ENCODE results near the gene DLGAP3. TPM values are rescaled to one million over a fixed set of nuclear protein-coding genes. Genes with fewer than 3 reads are reported as not detected.
A peak's percentile ranks its signal among the peaks of the same experiment; 100 is the strongest.
"Not testable (repeated sequence)": the region's sequence is repeated elsewhere in the genome, so short reads cannot be mapped to it uniquely, and the experiment has no call there.

DLGAP3 gene
- total RNA-seq, 1 donor from 2014 or later = 0.18 TPM

DNA sequence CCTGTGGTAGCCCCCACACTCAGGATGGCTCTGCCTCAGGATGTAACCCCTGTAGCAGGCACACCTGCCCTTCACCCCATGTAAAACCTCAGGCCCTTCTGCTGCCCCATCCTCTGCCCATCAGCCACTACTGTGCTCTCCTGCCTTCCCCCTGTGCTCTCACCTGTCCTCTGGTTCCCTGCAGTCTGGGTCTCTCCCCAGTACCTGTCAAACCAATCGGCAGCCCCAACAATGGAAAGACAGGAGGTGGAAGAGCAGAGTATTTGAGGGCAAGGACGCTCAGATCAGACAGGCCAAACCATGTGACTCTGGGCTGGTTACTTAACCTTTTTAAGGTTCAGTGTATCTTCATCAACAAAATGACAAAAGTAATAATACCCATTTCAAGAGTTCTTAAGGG lies 100.8 kb downstream of the DLGAP3 start:
- H3K27ac ChIP-seq = no peak overlapping the region
- no peaks in the 10 kb centered on the region for H3K36me3 ChIP-seq
- no peak overlapping the region for H3K4me3 ChIP-seq
- ATAC-seq (no peak), DNase-seq (no peak)
- H3K27me3 ChIP-seq (ENCODE audit: low read depth) = no peaks in the 10 kb centered on the region
- H3K4me1 ChIP-seq = peaks cover 16% of the 10 kb centered on the region
- intact Hi-C loops (cut with DNase I) = no loop called here
- H3K9me3 ChIP-seq = no peaks in the 10 kb centered on the region
- TF ChIP-seq, protein P1, sequence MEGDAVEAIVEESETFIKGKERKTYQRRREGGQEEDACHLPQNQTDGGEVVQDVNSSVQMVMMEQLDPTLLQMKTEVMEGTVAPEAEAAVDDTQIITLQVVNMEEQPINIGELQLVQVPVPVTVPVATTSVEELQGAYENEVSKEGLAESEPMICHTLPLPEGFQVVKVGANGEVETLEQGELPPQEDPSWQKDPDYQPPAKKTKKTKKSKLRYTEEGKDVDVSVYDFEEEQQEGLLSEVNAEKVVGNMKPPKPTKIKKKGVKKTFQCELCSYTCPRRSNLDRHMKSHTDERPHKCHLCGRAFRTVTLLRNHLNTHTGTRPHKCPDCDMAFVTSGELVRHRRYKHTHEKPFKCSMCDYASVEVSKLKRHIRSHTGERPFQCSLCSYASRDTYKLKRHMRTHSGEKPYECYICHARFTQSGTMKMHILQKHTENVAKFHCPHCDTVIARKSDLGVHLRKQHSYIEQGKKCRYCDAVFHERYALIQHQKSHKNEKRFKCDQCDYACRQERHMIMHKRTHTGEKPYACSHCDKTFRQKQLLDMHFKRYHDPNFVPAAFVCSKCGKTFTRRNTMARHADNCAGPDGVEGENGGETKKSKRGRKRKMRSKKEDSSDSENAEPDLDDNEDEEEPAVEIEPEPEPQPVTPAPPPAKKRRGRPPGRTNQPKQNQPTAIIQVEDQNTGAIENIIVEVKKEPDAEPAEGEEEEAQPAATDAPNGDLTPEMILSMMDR (IDR thresholded peaks at IDR 0.05) = no peak

DNA sequence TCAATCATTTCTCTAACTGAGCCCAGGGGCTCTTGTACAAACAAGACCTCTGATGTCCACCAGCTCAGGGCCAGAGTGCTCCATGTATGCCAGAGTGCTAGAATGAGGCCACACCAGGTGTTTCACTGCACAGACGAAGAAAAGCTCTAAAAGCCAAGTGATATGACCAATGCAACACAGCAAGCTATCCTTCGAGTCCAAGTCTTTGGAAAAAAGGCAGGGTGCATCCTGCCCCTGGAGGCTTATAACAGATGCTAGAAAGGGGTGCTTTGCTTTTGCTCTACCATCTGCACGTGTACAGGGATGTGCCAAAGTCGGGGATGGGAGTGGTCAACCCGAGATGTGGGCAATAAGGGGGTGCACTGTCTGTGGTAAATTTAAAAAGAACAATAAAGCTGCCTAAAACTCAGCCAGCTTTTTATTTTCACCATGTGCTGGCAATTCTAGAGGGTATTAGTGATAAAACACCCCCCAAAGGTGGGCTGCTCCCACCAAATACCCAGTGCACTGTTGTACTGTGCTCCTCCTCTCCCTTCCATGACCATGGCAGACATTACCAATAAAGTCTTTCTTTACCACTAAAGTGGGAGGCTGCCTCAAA lies 102.0 kb downstream of the DLGAP3 start:
- Histone ChIP-seq H3K27ac (no peak overlapping the region), H3K4me3 (no peak overlapping the region), H3K9me3 (no peaks in the 10 kb centered on the region), H3K36me3 (no peaks in the 10 kb centered on the region), H3K27me3 (ENCODE audit: low read depth) (no peaks in the 10 kb centered on the region), H3K4me1 (peaks cover 16% of the 10 kb centered on the region)
- intact Hi-C loops (cut with DNase I) = no loop called here
- TF ChIP-seq, protein P1 (IDR thresholded peaks at IDR 0.05) = no peak
- ATAC-seq = no peak
- DNase-seq = no peak

DNA sequence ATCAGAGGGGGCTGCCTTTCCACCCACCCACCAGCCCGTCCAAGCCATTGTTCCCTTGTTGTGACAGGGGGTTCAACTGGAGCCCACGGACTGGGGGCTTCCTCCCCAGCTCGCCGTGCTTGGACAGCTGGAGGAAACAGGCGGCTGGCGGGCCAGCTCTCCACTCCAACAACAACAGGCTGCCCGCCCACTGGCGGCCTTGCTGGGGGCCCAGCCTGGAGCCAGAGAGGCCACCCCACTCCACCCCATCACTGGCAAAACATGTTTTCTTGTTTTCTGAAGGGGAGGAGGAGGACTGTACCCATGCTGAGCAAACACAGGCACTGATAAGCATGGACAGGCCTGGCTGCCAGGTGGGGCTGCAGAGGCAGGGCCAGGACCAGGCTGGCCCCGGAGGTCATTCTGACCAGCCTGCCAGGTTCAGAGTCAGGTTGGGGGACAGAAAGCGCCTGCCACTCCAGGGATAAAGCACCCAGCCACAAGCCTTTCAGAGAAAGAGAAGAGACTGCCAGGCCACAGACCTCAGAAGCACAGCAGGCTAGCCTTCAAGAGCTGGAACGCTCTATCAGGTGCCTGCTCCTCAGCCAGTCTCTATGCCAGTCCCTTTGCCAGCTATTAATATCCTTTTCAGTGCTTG lies 103.9 kb downstream of the DLGAP3 start:
- ATAC-seq (peak; percentile 88 to 91), DNase-seq (peak; percentile 70)
- H3K9me3 ChIP-seq = no peaks in the 10 kb centered on the region
- TF ChIP-seq, protein P1 (IDR thresholded peaks at IDR 0.05) = no peak
- H3K4me1 ChIP-seq = peaks cover 16% of the 10 kb centered on the region
- no peak overlapping the region for H3K4me3 ChIP-seq
- intact Hi-C loops (cut with DNase I) = no loop called here
- no peaks in the 10 kb centered on the region for H3K27me3 ChIP-seq (ENCODE audit: low read depth)
- no peaks in the 10 kb centered on the region for H3K36me3 ChIP-seq
- H3K27ac ChIP-seq = peak overlapping the region; percentile 46

DNA sequence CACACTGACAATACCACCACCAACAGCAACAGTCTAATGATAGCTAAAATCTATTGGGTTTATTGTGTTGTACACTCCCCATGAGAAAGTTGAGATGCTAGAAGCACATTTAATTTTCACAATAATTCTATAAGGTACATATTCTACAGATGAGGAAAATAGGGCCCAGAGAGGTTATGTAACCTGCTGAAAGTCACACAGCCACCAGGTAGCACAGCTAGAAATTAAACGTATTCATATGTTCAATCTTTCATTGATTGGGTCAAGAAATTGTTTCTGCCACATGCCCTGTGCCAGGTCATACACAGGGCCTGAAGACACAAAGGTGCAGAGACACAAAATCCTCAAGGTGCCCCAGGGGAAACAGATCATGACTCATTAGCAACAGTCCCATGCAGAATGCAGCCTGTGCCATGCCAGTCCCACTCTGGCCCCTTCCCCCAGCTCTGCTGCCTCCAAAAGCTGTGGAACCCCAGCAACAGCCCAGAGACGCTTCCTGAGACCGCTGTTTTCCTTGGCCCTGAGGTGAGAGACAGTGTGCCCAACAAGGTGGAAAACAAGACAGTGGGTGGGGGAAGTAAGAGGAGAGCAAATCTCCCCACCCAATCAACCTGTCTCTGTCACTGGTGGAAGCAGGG lies 104.5 kb downstream of the DLGAP3 start:
- TF ChIP-seq, protein P1 (IDR thresholded peaks at IDR 0.05) = no peak
- intact Hi-C loops (cut with DNase I) = no loop called here
- Histone ChIP-seq H3K4me3 (no peak overlapping the region), H3K9me3 (no peaks in the 10 kb centered on the region), H3K27me3 (ENCODE audit: low read depth) (no peaks in the 10 kb centered on the region), H3K4me1 (peaks cover 16% of the 10 kb centered on the region), H3K27ac (peak overlapping the region; percentile 46), H3K36me3 (no peaks in the 10 kb centered on the region)
- ATAC-seq = peak; percentile 6 to 11
- DNase-seq = no peak

DNA sequence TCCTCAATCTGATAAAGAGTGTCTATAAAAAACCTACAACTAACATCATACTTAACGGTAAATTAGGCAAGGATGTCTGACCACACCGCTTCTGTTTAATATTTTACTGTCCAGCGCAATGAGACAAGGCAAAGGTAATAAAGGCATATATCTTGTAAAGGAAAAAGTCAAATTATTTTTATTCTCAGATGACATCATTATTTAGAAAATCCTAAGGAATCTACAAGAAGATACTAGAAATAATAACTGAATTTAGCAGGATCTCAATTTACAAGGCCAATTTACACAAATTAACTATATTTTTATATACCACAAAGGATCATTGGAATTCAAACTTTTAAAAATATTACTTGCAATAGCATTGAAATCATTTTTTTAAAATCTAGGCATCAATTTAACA lies 107.2 kb downstream of the DLGAP3 start:
- Histone ChIP-seq H3K36me3 (no peaks in the 10 kb centered on the region), H3K27ac (no peak overlapping the region), H3K9me3 (no peaks in the 10 kb centered on the region), H3K27me3 (ENCODE audit: low read depth) (no peaks in the 10 kb centered on the region), H3K4me3 (no peak overlapping the region), H3K4me1 (peaks cover 16% of the 10 kb centered on the region)
- ATAC-seq (no peak), DNase-seq (no peak)
- intact Hi-C loops (cut with DNase I) = no loop called here
- TF ChIP-seq, protein P1 (IDR thresholded peaks at IDR 0.05) = no peak

DNA sequence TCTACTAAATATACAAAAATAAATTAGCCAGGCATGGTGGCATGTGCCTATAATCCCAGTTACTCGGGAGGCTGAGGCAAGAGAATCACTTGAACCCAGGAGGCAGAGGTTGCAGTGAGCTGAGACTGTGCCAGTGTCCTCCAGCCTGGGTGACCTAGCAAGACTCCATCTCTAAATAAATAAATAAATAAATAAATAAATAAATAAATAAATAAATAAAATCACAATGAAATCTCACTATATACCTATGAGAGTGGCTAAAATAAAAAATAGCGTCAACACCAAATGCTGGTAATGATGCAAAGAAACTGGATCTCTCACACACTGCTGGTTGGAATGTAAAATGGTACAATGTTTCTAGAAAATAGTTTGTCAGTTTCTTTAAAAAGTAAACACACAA lies 110.6 kb downstream of the DLGAP3 start:
- ATAC-seq; DNase-seq; H3K4me3 ChIP-seq; H3K27ac ChIP-seq; H3K4me1 ChIP-seq; H3K9me3 ChIP-seq; intact Hi-C loops (cut with DNase I); H3K27me3 ChIP-seq (ENCODE audit: low read depth); H3K36me3 ChIP-seq: not testable (repeated sequence)

Measured in lower lobe of right lung (tissue), 2 donors.